Fibroblast of pulmonary artery (primary cell): ENCODE data around the gene CASTOR2.

Source experiments
- DNase-seq: peaks from one replicate; pipeline ENCODE4 v3.0.0-alpha.2; 2010; ENCODE audit warnings: low read depth
- H3K4me3 ChIP-seq: replicated peaks from 2 replicates; pipeline ENCODE4 v1.5.1; 2011; ENCODE audit warnings: low read depth, mild to moderate bottlenecking, control low read depth, low read length, moderate library complexity
- CTCF ChIP-seq: IDR thresholded peaks from 2 replicates; pipeline ENCODE4 v1.5.1; 2011; ENCODE audit warnings: mild to moderate bottlenecking, control low read depth, low read length, inconsistent platforms; ENCODE audit errors: missing control alignments

Gene CASTOR2

GRCh38 chr7:75039709-75040108 is 75.2 kb downstream of the CASTOR2 start:
- TF ChIP-seq CTCF: no peak
- H3K4me3 ChIP-seq: no peak overlapping the region
- no peak for DNase-seq

- DNase-seq: no peak
- H3K4me3 ChIP-seq: no peak overlapping the region
- TF ChIP-seq CTCF: no peak
These were observed 76.0 kb downstream of the CASTOR2 start for GRCh38 chr7:75040512-75040911.

GRCh38 chr7:75042286-75042685 is 77.8 kb downstream of the CASTOR2 start:
- no peak for TF ChIP-seq CTCF
- no peak overlapping the region for H3K4me3 ChIP-seq
- no peak for DNase-seq

- TF ChIP-seq CTCF: no peak
- DNase-seq: no peak
- H3K4me3 ChIP-seq: no peak overlapping the region
These were observed 78.6 kb downstream of the CASTOR2 start for GRCh38 chr7:75042831-75043703.

- no peak for DNase-seq
- no peak for TF ChIP-seq CTCF
- no peak overlapping the region for H3K4me3 ChIP-seq
These were observed 81.4 kb downstream of the CASTOR2 start for GRCh38 chr7:75045881-75046280.

- no peak for TF ChIP-seq CTCF
- H3K4me3 ChIP-seq: no peak overlapping the region
- DNase-seq: peak; percentile 32
These were observed 84.2 kb downstream of the CASTOR2 start for GRCh38 chr7:75048435-75049379.
